ENCODE results near the gene RGS3. TPM values are rescaled to one million over a fixed set of nuclear protein-coding genes. Genes with fewer than 3 reads are reported as not detected.
A peak's percentile ranks its signal among the peaks of the same experiment; 100 is the strongest.

Gene RGS3
- total RNA-seq, 4 donors from 2014 or later = 11.0 to 18.8 (median 16.0) TPM

- Histone ChIP-seq H3K27me3 (no peaks in the 10 kb centered on the region), H3K27ac (no peak overlapping the region), H3K9me3 (no peaks in the 10 kb centered on the region), H3K36me3 (no peaks in the 10 kb centered on the region), H3K4me3 (no peak overlapping the region), H3K4me1 (peaks cover 12% of the 10 kb centered on the region)
- peak; percentile 25 to 50 for DNase-seq (ENCODE audit: low spot score in 2 of 2)
- TF ChIP-seq POLR2A (IDR thresholded peaks at IDR 0.05) = no peak
- no peak for TF ChIP-seq EP300 (IDR thresholded peaks at IDR 0.05)
- no peak for TF ChIP-seq POLR2AphosphoS5 (IDR thresholded peaks at IDR 0.05)
- no peak for TF ChIP-seq CTCF (IDR thresholded peaks at IDR 0.05)
- 98% methylated on average over 6 of the region's 6 CpGs for WGBS
Measured at GRCh38 chr9:113482991-113483675, 19.6 kb downstream of the RGS3 start.

- H3K9me3 ChIP-seq = no peaks in the 10 kb centered on the region
- H3K36me3 ChIP-seq = no peaks in the 10 kb centered on the region
- TF ChIP-seq EP300 (IDR thresholded peaks at IDR 0.05) = no peak
- no peak for TF ChIP-seq CTCF (IDR thresholded peaks at IDR 0.05)
- TF ChIP-seq POLR2A (IDR thresholded peaks at IDR 0.05) = no peak
- WGBS = 89% methylated on average over 8 of the region's 9 CpGs
- no peak overlapping the region for H3K27ac ChIP-seq
- no peak overlapping the region for H3K4me3 ChIP-seq
- no peaks in the 10 kb centered on the region for H3K27me3 ChIP-seq
- peaks cover 12% of the 10 kb centered on the region for H3K4me1 ChIP-seq
- DNase-seq (ENCODE audit: low spot score in 2 of 2) = peak; percentile 32 to 43
Measured at GRCh38 chr9:113483676-113484257, 20.2 kb downstream of the RGS3 start.

GRCh38 chr9:113484258-113484730 is 20.8 kb downstream of the RGS3 start:
- WGBS = 55% methylated on average over 2 of the region's 2 CpGs
- Histone ChIP-seq H3K36me3 (no peaks in the 10 kb centered on the region), H3K4me1 (peaks cover 12% of the 10 kb centered on the region), H3K27ac (no peak overlapping the region), H3K4me3 (no peak overlapping the region), H3K27me3 (no peaks in the 10 kb centered on the region), H3K9me3 (no peaks in the 10 kb centered on the region)
- no peak for TF ChIP-seq POLR2AphosphoS5 (IDR thresholded peaks at IDR 0.05)
- no peak for TF ChIP-seq POLR2A (IDR thresholded peaks at IDR 0.05)
- no peak for TF ChIP-seq EP300 (IDR thresholded peaks at IDR 0.05)
- TF ChIP-seq CTCF (IDR thresholded peaks at IDR 0.05) = no peak
- DNase-seq (ENCODE audit: low spot score in 2 of 2) = peak; percentile 47 to 77

- Histone ChIP-seq H3K4me1 (peaks cover 12% of the 10 kb centered on the region), H3K9me3 (no peaks in the 10 kb centered on the region), H3K4me3 (no peak overlapping the region), H3K36me3 (no peaks in the 10 kb centered on the region), H3K27ac (no peak overlapping the region), H3K27me3 (no peaks in the 10 kb centered on the region)
- no peak for DNase-seq (ENCODE audit: low spot score in 2 of 2)
- 93% methylated on average over 5 of the region's 5 CpGs for WGBS
- no peak for TF ChIP-seq CTCF (IDR thresholded peaks at IDR 0.05)
- TF ChIP-seq POLR2A (IDR thresholded peaks at IDR 0.05) = no peak
- TF ChIP-seq EP300 (IDR thresholded peaks at IDR 0.05) = no peak
- TF ChIP-seq POLR2AphosphoS5 (IDR thresholded peaks at IDR 0.05) = no peak
Measured at GRCh38 chr9:113485761-113486115, 22.2 kb downstream of the RGS3 start.

- Histone ChIP-seq H3K4me1 (peaks cover 12% of the 10 kb centered on the region), H3K36me3 (no peaks in the 10 kb centered on the region), H3K4me3 (no peak overlapping the region), H3K27me3 (no peaks in the 10 kb centered on the region), H3K27ac (no peak overlapping the region), H3K9me3 (no peaks in the 10 kb centered on the region)
- DNase-seq (ENCODE audit: low spot score in 2 of 2) = peak in 1 of 2 donors; percentile 41
- 96% methylated on average over 6 of the region's 6 CpGs for WGBS
- TF ChIP-seq POLR2A (IDR thresholded peaks at IDR 0.05) (no peak), EP300 (IDR thresholded peaks at IDR 0.05) (no peak), POLR2AphosphoS5 (IDR thresholded peaks at IDR 0.05) (no peak), CTCF (IDR thresholded peaks at IDR 0.05) (no peak)
Measured at GRCh38 chr9:113486327-113486726, 22.8 kb downstream of the RGS3 start.
